ENCODE measurements around the gene HTR1E. TPM values are rescaled to one million over a fixed set of nuclear protein-coding genes. Genes with fewer than 3 reads are reported as not detected.

Gene HTR1E
- total RNA-seq, 4 donors from 2014 or later, result not detected

- no peak overlapping the region for H3K4me3 ChIP-seq
- H3K27ac ChIP-seq, result no peak overlapping the region
- DNase-seq, result no peak
- 76 to 77% methylated on average over 5 of the region's 5 CpGs for WGBS, 2 donors
- TF ChIP-seq CTCF (IDR thresholded peaks at IDR 0.05), result no peak
- TF ChIP-seq POLR2A (IDR thresholded peaks at IDR 0.05), result no peak
- H3K27me3 ChIP-seq, result peaks cover 0 to 8% (median 0%) of the 10 kb centered on the region in 4 donors
- H3K36me3 ChIP-seq, result no peaks in the 10 kb centered on the region
- intact Hi-C loops (cut with DNase I), result no loop called here
- H3K4me1 ChIP-seq, result no peaks in the 10 kb centered on the region
- H3K9me3 ChIP-seq, result no peaks in the 10 kb centered on the region
These were observed 127.8 kb downstream of the HTR1E start for GRCh38 chr6:87065117-87065516.

Small RNAs within 50 kb of the gene (small RNA-seq; reads per million reads assigned to genes)
- 0 reads per million in 4 donors for gene AL157777.2
- 0 reads per million in 4 donors for gene MTHFD2P2

Other genes starting within 250 kb of the HTR1E start
- gene CGA, start 157.6 kb downstream of the HTR1E start, total RNA-seq, result not detected
- gene ZNF292, start 218.0 kb downstream of the HTR1E start, total RNA-seq, result 10 to 100 TPM; 16.5 to 38.9 (median 17.3) TPM